Mesendoderm (in vitro differentiated cells): ENCODE results near the gene BAIAP2L1.
A peak's percentile ranks its signal among the peaks of the same experiment; 100 is the strongest.

Source experiments
- DNase-seq: peaks from one replicate; pipeline ENCODE4 v3.0.0; 2013
- H2AK5ac ChIP-seq: 2 replicates; pipeline ENCODE4 v1.6.1; 2013; ENCODE audit warnings: low read length, inconsistent platforms
- H2BK120ac ChIP-seq: 2 replicates; pipeline ENCODE4 v1.6.1; 2013; ENCODE audit warnings: low read depth, mild to moderate bottlenecking, low read length, moderate library complexity, mixed read lengths
- H2BK15ac ChIP-seq: replicated peaks from 2 replicates; pipeline ENCODE4 v1.6.1; 2013; ENCODE audit warnings: low read depth, mild to moderate bottlenecking, moderate library complexity
- H2BK5ac ChIP-seq: 2 replicates; pipeline ENCODE4 v1.6.1; 2013; ENCODE audit warnings: low read length, inconsistent platforms
- H3K18ac ChIP-seq: 2 replicates; pipeline ENCODE4 v1.6.1; 2013; ENCODE audit warnings: mild to moderate bottlenecking, low read length, mixed read lengths
- H3K23ac ChIP-seq: one replicate; pipeline ENCODE4 v1.6.1; 2013; ENCODE audit warnings: low read length
- H3K27ac ChIP-seq: 2 replicates; pipeline ENCODE4 v1.5.1; 2013; ENCODE audit warnings: low read depth, mild to moderate bottlenecking, inconsistent platforms, low read length, moderate library complexity
- H3K27me3 ChIP-seq: 2 replicates; pipeline ENCODE4 v1.6.1; 2013; ENCODE audit warnings: low read length, control low read depth, mild to moderate bottlenecking, inconsistent platforms; ENCODE audit not compliant: insufficient read depth, poor library complexity
- H3K36me3 ChIP-seq: 2 replicates; pipeline ENCODE4 v1.6.1; 2013; ENCODE audit warnings: low read length, inconsistent platforms; ENCODE audit not compliant: control insufficient read depth, insufficient read depth
- H3K4ac ChIP-seq: one replicate; pipeline ENCODE4 v1.6.1; 2013; ENCODE audit warnings: low read depth, mild to moderate bottlenecking, low read length, moderate library complexity
- H3K4me1 ChIP-seq: 2 replicates; pipeline ENCODE4 v1.6.1; 2013; ENCODE audit warnings: low read depth, low read length, inconsistent platforms; ENCODE audit not compliant: control insufficient read depth
- H3K4me2 ChIP-seq: 2 replicates; pipeline ENCODE4 v1.6.1; 2013; ENCODE audit warnings: low read length
- H3K4me3 ChIP-seq: 2 replicates; pipeline ENCODE4 v1.5.1; 2013; ENCODE audit warnings: mild to moderate bottlenecking, low read length
- H3K56ac ChIP-seq: one replicate; pipeline ENCODE4 v1.6.1; 2013; ENCODE audit warnings: low read length
- H3K79me1 ChIP-seq: 2 replicates; pipeline ENCODE4 v1.6.1; 2013; ENCODE audit warnings: low read length, inconsistent platforms
- H3K79me2 ChIP-seq: 2 replicates; pipeline ENCODE4 v1.6.1; 2013; ENCODE audit warnings: mild to moderate bottlenecking, low read length; ENCODE audit not compliant: control insufficient read depth, insufficient read depth
- H3K9ac ChIP-seq: 2 replicates; pipeline ENCODE4 v1.6.1; 2013; ENCODE audit warnings: low read length, inconsistent platforms
- H4K5ac ChIP-seq: one replicate; pipeline ENCODE4 v1.6.1; 2013; ENCODE audit warnings: low read length
- H4K8ac ChIP-seq: one replicate; pipeline ENCODE4 v1.6.1; 2013; ENCODE audit warnings: low read depth, mild to moderate bottlenecking, control low read depth, low read length, moderate library complexity
- WGBS: extraction: QIAGEN DNeasy Blood & Tissue Kit; methylation state at CpG from one replicate; pipeline ENCODE4 v1.1.7; 2013; ENCODE audit warnings: low lambda C conversion rate, missing lambda C conversion rate; ENCODE audit not compliant: insufficient coverage; ENCODE audit errors: extremely low coverage; 5-methylcytosine and 5-hydroxymethylcytosine counted together

Gene BAIAP2L1

GRCh38 chr7:98305951-98306535 lies 94.8 kb downstream of the BAIAP2L1 start:
- no CpG with 5 or more reads among the region's 22 CpGs for WGBS
- Histone ChIP-seq H2BK15ac (no peak overlapping the region), H3K4ac (no peak overlapping the region), H3K23ac (no peak overlapping the region), H3K27ac (no peak overlapping the region), H4K5ac (no peak overlapping the region), H3K36me3 (peaks cover 8% of the 10 kb centered on the region), H3K4me2 (no peak overlapping the region), H3K18ac (no peak overlapping the region), H3K79me2 (no peaks in the 10 kb centered on the region), H4K8ac (no peak overlapping the region), H2BK5ac (peak overlapping the region; percentile 28), H3K4me1 (no peaks in the 10 kb centered on the region), H2BK120ac (no peak overlapping the region), H3K56ac (peak overlapping the region; percentile 63), H2AK5ac (no peak overlapping the region), H3K27me3 (no peaks in the 10 kb centered on the region), H3K79me1 (no peaks in the 10 kb centered on the region), H3K4me3 (no peak overlapping the region), H3K9ac (no peak overlapping the region)
- peak; percentile 81 for DNase-seq

GRCh38 chr7:98303906-98304305 lies 97.0 kb downstream of the BAIAP2L1 start:
- H3K4ac ChIP-seq = no peak overlapping the region
- H3K36me3 ChIP-seq = peaks cover 4% of the 10 kb centered on the region
- no peak overlapping the region for H2BK15ac ChIP-seq
- no peak for DNase-seq
- H3K79me1 ChIP-seq = no peaks in the 10 kb centered on the region
- H3K4me3 ChIP-seq = no peak overlapping the region
- H3K56ac ChIP-seq = no peak overlapping the region
- no peak overlapping the region for H3K23ac ChIP-seq
- H3K79me2 ChIP-seq = no peaks in the 10 kb centered on the region
- H3K4me1 ChIP-seq = no peaks in the 10 kb centered on the region
- no peak overlapping the region for H2BK120ac ChIP-seq
- H4K5ac ChIP-seq = no peak overlapping the region
- no peaks in the 10 kb centered on the region for H3K27me3 ChIP-seq
- H2BK5ac ChIP-seq = no peak overlapping the region
- no CpG with 5 or more reads among the region's 15 CpGs for WGBS
- no peak overlapping the region for H3K4me2 ChIP-seq
- H2AK5ac ChIP-seq = no peak overlapping the region
- no peak overlapping the region for H4K8ac ChIP-seq
- no peak overlapping the region for H3K9ac ChIP-seq
- H3K18ac ChIP-seq = no peak overlapping the region
- no peak overlapping the region for H3K27ac ChIP-seq

DNA sequence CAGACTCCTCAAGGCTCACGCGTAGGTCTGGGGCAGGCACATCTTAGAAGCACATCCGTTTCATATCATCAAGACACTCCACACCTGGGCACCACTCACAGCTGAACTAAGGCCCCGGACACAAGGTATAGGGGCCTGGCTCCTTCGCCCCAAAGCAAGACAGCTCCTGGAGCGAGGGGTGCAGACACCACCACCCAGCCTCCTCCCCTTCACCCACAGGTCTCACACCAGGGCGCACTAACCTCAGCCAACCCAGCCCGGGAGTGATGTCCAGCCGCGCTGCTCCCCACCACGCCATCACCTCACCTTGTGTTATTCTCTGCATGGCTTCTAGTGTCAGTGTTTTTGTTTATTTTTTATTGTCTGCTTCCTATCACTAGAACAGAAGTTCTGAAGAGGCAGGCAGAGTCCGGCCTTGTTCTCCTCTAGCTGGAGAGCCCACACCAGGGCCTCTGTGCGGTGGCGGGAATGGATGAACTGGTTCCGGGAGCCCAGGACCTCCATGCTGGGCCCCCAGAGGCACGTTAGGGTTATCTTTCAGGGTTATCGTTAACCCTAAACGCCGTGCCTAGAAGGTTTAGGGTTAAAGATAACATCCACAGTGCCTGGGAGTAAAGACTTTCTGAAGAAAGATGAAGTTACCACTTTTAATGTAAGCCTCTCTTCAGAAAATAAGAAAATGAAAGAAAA lies 97.6 kb downstream of the BAIAP2L1 start:
- no peak overlapping the region for H2BK15ac ChIP-seq
- WGBS = no CpG with 5 or more reads among the region's 19 CpGs
- no peak overlapping the region for H3K18ac ChIP-seq
- H2AK5ac ChIP-seq = no peak overlapping the region
- H3K27ac ChIP-seq = no peak overlapping the region
- no peak for DNase-seq
- no peak overlapping the region for H3K4me2 ChIP-seq
- no peak overlapping the region for H2BK5ac ChIP-seq
- no peak overlapping the region for H3K56ac ChIP-seq
- H3K9ac ChIP-seq = no peak overlapping the region
- no peak overlapping the region for H2BK120ac ChIP-seq
- no peaks in the 10 kb centered on the region for H3K79me2 ChIP-seq
- H3K79me1 ChIP-seq = no peaks in the 10 kb centered on the region
- no peak overlapping the region for H4K8ac ChIP-seq
- no peaks in the 10 kb centered on the region for H3K27me3 ChIP-seq
- H3K36me3 ChIP-seq = peaks cover 4% of the 10 kb centered on the region
- H3K4me3 ChIP-seq = no peak overlapping the region
- H3K23ac ChIP-seq = no peak overlapping the region
- H3K4ac ChIP-seq = no peak overlapping the region
- H4K5ac ChIP-seq = no peak overlapping the region
- H3K4me1 ChIP-seq = no peaks in the 10 kb centered on the region

- Histone ChIP-seq H3K56ac (no peak overlapping the region), H4K5ac (no peak overlapping the region), H3K79me2 (no peaks in the 10 kb centered on the region), H2AK5ac (no peak overlapping the region), H3K79me1 (no peaks in the 10 kb centered on the region), H3K23ac (no peak overlapping the region), H3K9ac (no peak overlapping the region), H3K4me2 (no peak overlapping the region), H2BK120ac (no peak overlapping the region), H3K4me1 (no peaks in the 10 kb centered on the region), H2BK15ac (no peak overlapping the region), H3K18ac (no peak overlapping the region), H3K4ac (no peak overlapping the region), H3K4me3 (no peak overlapping the region), H3K27me3 (no peaks in the 10 kb centered on the region), H2BK5ac (no peak overlapping the region), H3K27ac (no peak overlapping the region), H4K8ac (no peak overlapping the region), H3K36me3 (peaks cover 4% of the 10 kb centered on the region)
- no peak for DNase-seq
- WGBS = no CpG with 5 or more reads among the region's 22 CpGs
Measured at GRCh38 chr7:98301693-98302470, 99.0 kb downstream of the BAIAP2L1 start.

DNA sequence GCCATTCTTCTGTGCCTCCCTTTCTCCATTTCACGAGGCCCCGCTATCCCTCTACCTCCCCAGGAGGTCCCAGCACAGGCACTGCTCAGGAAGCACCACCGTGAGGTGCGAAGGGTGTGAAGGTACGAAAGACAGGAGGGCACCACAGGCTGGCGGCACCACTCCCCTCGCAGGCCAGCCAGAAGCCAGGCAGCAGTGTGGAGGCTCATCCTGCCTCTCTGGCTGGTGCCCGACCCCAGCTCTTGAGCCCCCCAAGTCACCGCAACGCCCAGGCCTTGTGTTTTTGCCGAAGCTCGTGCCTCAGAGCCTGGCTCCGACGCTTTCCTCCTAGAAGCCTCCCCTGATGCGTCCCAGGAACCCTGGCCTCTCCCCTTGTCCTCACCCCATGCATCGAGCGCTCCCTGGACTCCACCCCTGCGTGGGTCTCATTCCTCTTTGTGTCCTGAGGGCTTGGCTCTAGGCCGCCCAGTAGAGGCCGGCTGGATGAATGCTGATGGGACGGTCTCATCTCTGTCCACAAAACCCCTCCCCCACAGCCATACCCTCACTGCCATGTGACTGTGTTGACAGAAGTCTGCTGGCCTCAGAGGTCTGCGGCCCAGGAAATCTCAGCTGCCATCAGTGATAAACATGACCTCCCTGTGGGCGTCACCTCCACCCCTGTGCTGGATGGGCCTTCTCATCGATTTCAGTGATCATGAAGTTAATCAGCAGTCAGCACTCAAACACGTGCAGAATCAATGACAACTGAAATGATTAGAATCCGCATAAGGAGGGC lies 100.1 kb downstream of the BAIAP2L1 start:
- Histone ChIP-seq H3K4ac (no peak overlapping the region), H3K27me3 (no peaks in the 10 kb centered on the region), H3K4me3 (no peak overlapping the region), H3K36me3 (peaks cover 4% of the 10 kb centered on the region), H3K18ac (no peak overlapping the region), H3K4me1 (no peaks in the 10 kb centered on the region), H2BK15ac (no peak overlapping the region), H3K79me2 (no peaks in the 10 kb centered on the region), H3K27ac (no peak overlapping the region), H4K8ac (no peak overlapping the region), H3K9ac (no peak overlapping the region), H3K4me2 (no peak overlapping the region), H3K23ac (no peak overlapping the region), H3K56ac (no peak overlapping the region), H2BK5ac (no peak overlapping the region), H4K5ac (no peak overlapping the region), H2AK5ac (no peak overlapping the region), H2BK120ac (no peak overlapping the region), H3K79me1 (no peaks in the 10 kb centered on the region)
- no CpG with 5 or more reads among the region's 26 CpGs for WGBS
- DNase-seq = peak; percentile 66
